H9 (cell line): ENCODE data around the gene MICB. TPM values are rescaled to one million over a fixed set of nuclear protein-coding genes. Genes with fewer than 3 reads are reported as not detected.

Experiments used
- DNase-seq: peaks from one replicate; pipeline ENCODE4 v3.0.0-alpha.2; 2017
- H2AFZ ChIP-seq: one replicate; pipeline ENCODE4 v1.6.1; 2013; ENCODE audit warnings: mild to moderate bottlenecking, low read length, control low read depth, moderate library complexity
- H2AK5ac ChIP-seq: 2 replicates; pipeline ENCODE4 v1.6.1; 2013; ENCODE audit warnings: low read length, control low read depth, mixed read lengths; ENCODE audit not compliant: insufficient read length
- H2BK120ac ChIP-seq: one replicate; pipeline ENCODE4 v1.6.1; 2013; ENCODE audit warnings: low read depth, mild to moderate bottlenecking, low read length, control low read depth, inconsistent platforms; ENCODE audit not compliant: poor library complexity, severe bottlenecking
- H2BK12ac ChIP-seq: 2 replicates; pipeline ENCODE4 v1.6.1; 2013; ENCODE audit warnings: low read length, control low read depth, mixed read lengths, low read depth; ENCODE audit not compliant: insufficient read length
- H2BK15ac ChIP-seq: 2 replicates; pipeline ENCODE4 v1.6.1; 2013; ENCODE audit warnings: low read depth, low read length, control low read depth
- H2BK20ac ChIP-seq: one replicate; pipeline ENCODE4 v1.6.1; 2013; ENCODE audit warnings: low read depth, mild to moderate bottlenecking, low read length, control low read depth, inconsistent platforms; ENCODE audit not compliant: poor library complexity, severe bottlenecking
- H2BK5ac ChIP-seq: 2 replicates; pipeline ENCODE4 v1.6.1; 2013; ENCODE audit warnings: low read length, control low read depth, mixed read lengths; ENCODE audit not compliant: insufficient read length
- H3K14ac ChIP-seq: 2 replicates; pipeline ENCODE4 v1.6.1; 2013; ENCODE audit warnings: low read length, control low read depth; ENCODE audit not compliant: insufficient read depth
- H3K18ac ChIP-seq: 2 replicates; pipeline ENCODE4 v1.6.1; 2013; ENCODE audit warnings: low read depth, mild to moderate bottlenecking, mixed read lengths, low read length, control low read depth; ENCODE audit not compliant: insufficient read length
- H3K23ac ChIP-seq: 2 replicates; pipeline ENCODE4 v1.6.1; 2013; ENCODE audit warnings: low read length, control low read depth, mixed read lengths, low read depth; ENCODE audit not compliant: insufficient read length
- H3K23me2 ChIP-seq: 2 replicates; pipeline ENCODE4 v1.6.1; 2013; ENCODE audit warnings: low read depth, mild to moderate bottlenecking, mixed read lengths, low read length, control low read depth; ENCODE audit not compliant: insufficient read length, poor library complexity, severe bottlenecking
- H3K27ac ChIP-seq: 2 replicates; pipeline ENCODE4 v1.5.1; 2013; ENCODE audit warnings: low read length, control low read depth, mixed read lengths, low read depth; ENCODE audit not compliant: insufficient read length
- H3K27me3 ChIP-seq: 2 replicates; pipeline ENCODE4 v1.6.1; 2013; ENCODE audit warnings: low read length, control low read depth, inconsistent platforms; ENCODE audit not compliant: insufficient read depth
- H3K4ac ChIP-seq: 2 replicates; pipeline ENCODE4 v1.6.1; 2013; ENCODE audit warnings: low read depth, mild to moderate bottlenecking, control low read depth, inconsistent platforms, low read length, moderate library complexity
- H3K4me1 ChIP-seq: 2 replicates; pipeline ENCODE4 v1.6.1; 2013; ENCODE audit warnings: low read length, control low read depth, inconsistent platforms; ENCODE audit not compliant: insufficient read depth
- H3K4me2 ChIP-seq: 2 replicates; pipeline ENCODE4 v1.6.1; 2013; ENCODE audit warnings: low read length, control low read depth, mixed read lengths; ENCODE audit not compliant: insufficient read length, insufficient read depth
- H3K56ac ChIP-seq: 2 replicates; pipeline ENCODE4 v1.6.1; 2013; ENCODE audit warnings: low read depth, mild to moderate bottlenecking, mixed read lengths, low read length, control low read depth; ENCODE audit not compliant: insufficient read length
- H3K79me1 ChIP-seq: 2 replicates; pipeline ENCODE4 v1.6.1; 2013; ENCODE audit warnings: low read depth, mild to moderate bottlenecking, moderate library complexity, low read length, control low read depth, inconsistent platforms; ENCODE audit not compliant: insufficient read depth, poor library complexity, severe bottlenecking
- H3K79me2 ChIP-seq: 2 replicates; pipeline ENCODE4 v1.6.1; 2013; ENCODE audit warnings: low read length, control low read depth, inconsistent platforms; ENCODE audit not compliant: insufficient read depth
- H3K9ac ChIP-seq: 2 replicates; pipeline ENCODE4 v1.6.1; 2013; ENCODE audit warnings: low read length, control low read depth, mixed read lengths; ENCODE audit not compliant: insufficient read length; ENCODE audit errors: extremely low read depth
- H3K9me3 ChIP-seq: one replicate; pipeline ENCODE4 v1.6.1; 2013; ENCODE audit warnings: low read depth, low read length, inconsistent platforms; ENCODE audit not compliant: control insufficient read depth
- H3T11ph ChIP-seq: one replicate; pipeline ENCODE4 v1.6.1; 2013; ENCODE audit warnings: mild to moderate bottlenecking, low read length, control low read depth, inconsistent platforms
- H4K20me1 ChIP-seq: one replicate; pipeline ENCODE4 v1.6.1; 2013; ENCODE audit not compliant: control insufficient read depth, insufficient read length, insufficient read depth
- H4K5ac ChIP-seq: 2 replicates; pipeline ENCODE4 v1.6.1; 2013; ENCODE audit warnings: low read depth, mild to moderate bottlenecking, mixed read lengths, low read length, control low read depth; ENCODE audit not compliant: insufficient read length
- H4K8ac ChIP-seq: replicated peaks from 2 replicates; pipeline ENCODE4 v1.6.1; 2013; ENCODE audit warnings: low read length, control low read depth, mixed read lengths, low read depth; ENCODE audit not compliant: insufficient read length
- H4K91ac ChIP-seq: 2 replicates; pipeline ENCODE4 v1.6.1; 2013; ENCODE audit warnings: low read depth, mild to moderate bottlenecking, moderate library complexity, mixed read lengths, low read length, control low read depth; ENCODE audit not compliant: insufficient read length
- H3K27ac Mint-ChIP-seq, 3 experiments: 2 replicates in 2 of 3; 3 replicates in 1 of 3; pipeline ENCODE4 v1.8.0; 2020 to 2021; ENCODE audit warnings: mixed read lengths in 3 of 3, mild to moderate bottlenecking in 1 of 3, moderate library complexity in 1 of 3
- H3K27me3 Mint-ChIP-seq: 2 replicates; pipeline ENCODE4 v1.8.0; 2021; ENCODE audit warnings: low read depth, mild to moderate bottlenecking, moderate library complexity, mixed read lengths
- H3K36me3 Mint-ChIP-seq, 3 experiments: 2 replicates in 2 of 3; 3 replicates in 1 of 3; pipeline ENCODE4 v1.8.0; 2020 to 2021; ENCODE audit warnings: low read depth in 3 of 3, mixed read lengths in 3 of 3; ENCODE audit not compliant: insufficient read depth in 1 of 3
- H3K4me1 Mint-ChIP-seq, 2 experiments: 2 replicates each; pipeline ENCODE4 v1.8.0; 2020; ENCODE audit warnings: mixed read lengths in 2 of 2
- H3K4me3 Mint-ChIP-seq, 2 experiments: 2 replicates in 1 of 2; 3 replicates in 1 of 2; pipeline ENCODE4 v1.8.0; 2020 to 2021; ENCODE audit warnings: mild to moderate bottlenecking in 2 of 2, mixed read lengths in 2 of 2, moderate library complexity in 1 of 2
- H3K9me3 Mint-ChIP-seq, 2 experiments: 2 replicates in 1 of 2; 3 replicates in 1 of 2; pipeline ENCODE4 v1.8.0; 2020; ENCODE audit warnings: mild to moderate bottlenecking in 2 of 2, mixed read lengths in 2 of 2, moderate library complexity in 1 of 2
- CTCF ChIP-seq: fragments of 200-600 bp; sonication (generic); conservative IDR thresholded peaks from 3 replicates; pipeline ENCODE4 v1.8.0; 2021; ENCODE audit warnings: antibody characterized with exemption, mild to moderate bottlenecking
- WGBS: extraction: QIAGEN DNeasy Blood & Tissue Kit; methylation state at CpG from one replicate; pipeline ENCODE4 v1.1.7; 2013; ENCODE audit warnings: missing lambda C conversion rate, low lambda C conversion rate, mixed read lengths; ENCODE audit not compliant: insufficient read length; ENCODE audit errors: extremely low coverage; 5-methylcytosine and 5-hydroxymethylcytosine counted together
- total RNA-seq: library from RNA; stranded (reverse); gene quantifications from 2 replicates; pipeline ENCODE4 v1.2.1, GENCODE V29; 2021

MICB gene
- total RNA-seq, 1 experiment from 2014 or later, result 6.2 TPM

GRCh38 chr6:31559958-31560696 lies 62.2 kb downstream of the MICB start:
- Histone ChIP-seq H2BK120ac (no peak overlapping the region), H3K14ac (no peak overlapping the region), H3K4ac (no peak overlapping the region), H3K79me1 (no peaks in the 10 kb centered on the region), H3K23me2 (no peaks in the 10 kb centered on the region), H4K5ac (no peak overlapping the region), H3K56ac (no peak overlapping the region), H3K23ac (no peak overlapping the region), H2AFZ (no peak overlapping the region), H3K79me2 (no peaks in the 10 kb centered on the region), H4K8ac (no peak overlapping the region), H3K18ac (no peak overlapping the region), H4K20me1 (no peaks in the 10 kb centered on the region), H2BK5ac (no peak overlapping the region), H3T11ph (no peak overlapping the region), H3K9me3 (no peaks in the 10 kb centered on the region), H4K91ac (no peak overlapping the region), H3K9ac (no peak overlapping the region), H3K27me3 (no peaks in the 10 kb centered on the region), H2BK20ac (no peak overlapping the region), H2BK12ac (no peak overlapping the region), H3K27ac (no peak overlapping the region), H2BK15ac (no peak overlapping the region), H3K4me2 (no peak overlapping the region), H2AK5ac (no peak overlapping the region), H3K4me1 (peaks cover 4% of the 10 kb centered on the region; the same call in 1 of the 2 replicates)
- H3K4me1 Mint-ChIP-seq, result peaks cover 4 to 18% of the 10 kb centered on the region in 2 experiments; a peak in 3 of 4 replicates
- peaks cover 14 to 39% (median 26%) of the 10 kb centered on the region in 3 experiments; a peak in 6 of 7 replicates for H3K36me3 Mint-ChIP-seq
- TF ChIP-seq CTCF, result no peak
- H3K27me3 Mint-ChIP-seq, result no peaks in the 10 kb centered on the region
- no peak for DNase-seq
- no peaks in the 10 kb centered on the region for H3K9me3 Mint-ChIP-seq
- no CpG with 5 or more reads among the region's 7 CpGs for WGBS
- no peak overlapping the region for H3K4me3 Mint-ChIP-seq
- H3K27ac Mint-ChIP-seq, result peak overlapping the region; percentile 24 to 40 (median 26); a peak in 4 of 7 replicates
